HL-60 (cell line): ENCODE results near the gene LAMA1.

Source experiments
- CTCF ChIP-seq: IDR thresholded peaks from one replicate; pipeline ENCODE4 v1.5.1; 2011; ENCODE audit warnings: low read length, control low read depth, inconsistent platforms; ENCODE audit not compliant: insufficient read depth
- POLR2AphosphoS5 ChIP-seq: IDR thresholded peaks from 2 replicates; pipeline ENCODE4 v1.6.1; 2012; ENCODE audit warnings: low read depth
- REST ChIP-seq: IDR thresholded peaks from 2 replicates; pipeline ENCODE4 v1.6.1; 2012; ENCODE audit warnings: low read depth; ENCODE audit not compliant: insufficient replicate concordance
- SPI1 ChIP-seq: IDR thresholded peaks from 2 replicates; pipeline ENCODE4 v1.6.1; 2012; ENCODE audit warnings: low read depth, mild to moderate bottlenecking, borderline replicate concordance

GRCh38 chr18:7002107-7002506 is 115.5 kb downstream of the LAMA1 start:
- no peak for TF ChIP-seq CTCF
- TF ChIP-seq REST: no peak
- TF ChIP-seq POLR2AphosphoS5: no peak
- TF ChIP-seq SPI1: no peak
